HepG2 (cell line): ENCODE data around the gene TPBGL. TPM values are rescaled to one million over a fixed set of nuclear protein-coding genes. Genes with fewer than 3 reads are reported as not detected.

Experiments
- CERS6 ChIP-seq: sonication (generic); formaldehyde crosslinking; IDR thresholded peaks from 2 replicates; pipeline ENCODE4 v1.5.0; 2020; ENCODE audit warnings: missing genetic modification reagents
- KDM1A ChIP-seq: IDR thresholded peaks from 2 replicates; pipeline ENCODE4 v1.6.1; 2016; ENCODE audit warnings: missing compliant biosample characterization
- NR2F1 ChIP-seq, 2 experiments: fragments of 450-650 bp in 1 of 2; formaldehyde crosslinking in 1 of 2; IDR thresholded peaks; 2 replicates each; pipeline versions ENCODE4 v1.5.0 to v1.6.1; 2016 to 2020; ENCODE audit warnings: mild to moderate bottlenecking in 1 of 2, missing compliant biosample characterization in 1 of 2, missing genetic modification reagents in 1 of 2, moderate library complexity in 1 of 2
- TRIM24 ChIP-seq: sonication (generic); formaldehyde crosslinking; IDR thresholded peaks from 2 replicates; pipeline ENCODE4 v1.8.0; 2022; ENCODE audit warnings: mild to moderate bottlenecking, missing genetic modification reagents
- ZHX1 ChIP-seq: sonication (generic); formaldehyde crosslinking; IDR thresholded peaks from 2 replicates; pipeline ENCODE4 v1.8.1; 2022; ENCODE audit warnings: low read depth, mild to moderate bottlenecking, missing genetic modification reagents
- ZNF234 ChIP-seq: sonication (generic); formaldehyde crosslinking; conservative IDR thresholded peaks from 2 replicates; pipeline ENCODE4 v1.5.1; 2020; ENCODE audit warnings: mild to moderate bottlenecking, missing genetic modification reagents
- ZNF256 ChIP-seq: sonication (generic); formaldehyde crosslinking; conservative IDR thresholded peaks from 2 replicates; pipeline ENCODE4 v1.4.0; 2020; ENCODE audit warnings: missing genetic modification reagents
- ZNF775 ChIP-seq: sonication (generic); formaldehyde crosslinking; IDR thresholded peaks from 2 replicates; pipeline ENCODE4 v1.4.0; 2020; ENCODE audit warnings: missing genetic modification reagents, mild to moderate bottlenecking, moderate library complexity, borderline replicate concordance
- ZSCAN5A ChIP-seq: sonication (generic); formaldehyde crosslinking; IDR thresholded peaks from 2 replicates; pipeline ENCODE4 v1.8.0; 2022; ENCODE audit warnings: mild to moderate bottlenecking, missing genetic modification reagents, borderline replicate concordance
- polyA plus RNA-seq, 8 experiments: library from polyadenylated mRNA; depleted of rRNA in 3 of 8; stranded (reverse) in 7 of 8; unstranded in 1 of 8; fragments of >200 nt; fragmentation: Illumina TruSeq in 4 of 8; extraction: Trizol in 4 of 8; gene quantifications; 2 replicates each; pipeline versions ENCODE4 v1.2.1 to v1.2.3, GENCODE V29; 2011 to 2016; ENCODE audit warnings: low read depth in 4 of 8, missing spikeins in 1 of 8, mixed read lengths in 1 of 8; ENCODE audit not compliant: insufficient read depth in 1 of 8
- total RNA-seq, 5 experiments: library from RNA; depleted of rRNA; stranded (reverse); fragments of >200 nt; fragmentation: Illumina TruSeq; extraction: Trizol; gene quantifications; 2 replicates each; pipeline ENCODE4 v1.2.3, GENCODE V29; 2016; ENCODE audit warnings: low read depth in 1 of 5
- TF ChIP-seq, protein P1 (sequence below): sonication (generic); formaldehyde crosslinking; IDR thresholded peaks from 2 replicates; pipeline ENCODE4 v1.4.0; 2020; ENCODE audit warnings: mild to moderate bottlenecking, missing genetic modification reagents
- TF ChIP-seq, protein P2 (sequence below): sonication (generic); formaldehyde crosslinking; IDR thresholded peaks from 2 replicates; pipeline ENCODE4 v1.8.1; 2023; ENCODE audit warnings: missing genetic modification reagents, mild to moderate bottlenecking, borderline replicate concordance
- TF ChIP-seq, protein P3 (sequence below): IDR thresholded peaks from 2 replicates; pipeline ENCODE4 v1.6.1; 2012; ENCODE audit warnings: low read length, improper control_type of control experiment

Gene TPBGL
- total and polyA plus RNA-seq, 2 of the 13 experiments (the other 11 are each of a cell fraction or from before 2014, with no cell fraction given): not detected

DNA sequence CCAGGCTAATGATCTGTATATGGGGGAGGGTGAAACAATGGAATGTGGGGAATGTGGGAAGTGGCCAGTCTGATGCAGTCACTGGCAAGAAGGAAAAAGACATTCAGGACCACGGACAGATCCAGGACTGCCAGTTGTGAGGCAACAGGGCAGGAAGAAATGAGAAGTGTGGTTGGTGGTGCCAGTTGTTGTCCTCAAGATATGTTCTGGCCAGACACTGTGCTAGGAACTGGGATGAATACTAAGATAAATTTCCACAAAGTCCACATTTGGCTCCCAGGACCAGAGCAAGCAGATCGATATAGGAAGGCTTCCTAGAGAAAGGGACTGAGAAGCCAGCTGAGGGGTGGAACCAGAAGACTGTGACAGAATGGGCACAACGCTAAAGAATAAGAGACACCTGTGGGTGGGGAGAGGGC, 6.8 kb upstream of the TPBGL start (continued):
- TF ChIP-seq KDM1A (CRISPR knock-in tag) (no peak), ZNF775 (no peak), CERS6 (CRISPR knock-in tag) (no peak), ZNF256 (peak; percentile 92), ZHX1 (CRISPR knock-in tag) (no peak), NR2F1 (CRISPR knock-in tag; IDR thresholded peaks at IDR 0.05) (no peak), ZSCAN5A (no peak), ZNF234 (no peak), TRIM24 (CRISPR knock-in tag) (no peak)
- TF ChIP-seq, protein P1, sequence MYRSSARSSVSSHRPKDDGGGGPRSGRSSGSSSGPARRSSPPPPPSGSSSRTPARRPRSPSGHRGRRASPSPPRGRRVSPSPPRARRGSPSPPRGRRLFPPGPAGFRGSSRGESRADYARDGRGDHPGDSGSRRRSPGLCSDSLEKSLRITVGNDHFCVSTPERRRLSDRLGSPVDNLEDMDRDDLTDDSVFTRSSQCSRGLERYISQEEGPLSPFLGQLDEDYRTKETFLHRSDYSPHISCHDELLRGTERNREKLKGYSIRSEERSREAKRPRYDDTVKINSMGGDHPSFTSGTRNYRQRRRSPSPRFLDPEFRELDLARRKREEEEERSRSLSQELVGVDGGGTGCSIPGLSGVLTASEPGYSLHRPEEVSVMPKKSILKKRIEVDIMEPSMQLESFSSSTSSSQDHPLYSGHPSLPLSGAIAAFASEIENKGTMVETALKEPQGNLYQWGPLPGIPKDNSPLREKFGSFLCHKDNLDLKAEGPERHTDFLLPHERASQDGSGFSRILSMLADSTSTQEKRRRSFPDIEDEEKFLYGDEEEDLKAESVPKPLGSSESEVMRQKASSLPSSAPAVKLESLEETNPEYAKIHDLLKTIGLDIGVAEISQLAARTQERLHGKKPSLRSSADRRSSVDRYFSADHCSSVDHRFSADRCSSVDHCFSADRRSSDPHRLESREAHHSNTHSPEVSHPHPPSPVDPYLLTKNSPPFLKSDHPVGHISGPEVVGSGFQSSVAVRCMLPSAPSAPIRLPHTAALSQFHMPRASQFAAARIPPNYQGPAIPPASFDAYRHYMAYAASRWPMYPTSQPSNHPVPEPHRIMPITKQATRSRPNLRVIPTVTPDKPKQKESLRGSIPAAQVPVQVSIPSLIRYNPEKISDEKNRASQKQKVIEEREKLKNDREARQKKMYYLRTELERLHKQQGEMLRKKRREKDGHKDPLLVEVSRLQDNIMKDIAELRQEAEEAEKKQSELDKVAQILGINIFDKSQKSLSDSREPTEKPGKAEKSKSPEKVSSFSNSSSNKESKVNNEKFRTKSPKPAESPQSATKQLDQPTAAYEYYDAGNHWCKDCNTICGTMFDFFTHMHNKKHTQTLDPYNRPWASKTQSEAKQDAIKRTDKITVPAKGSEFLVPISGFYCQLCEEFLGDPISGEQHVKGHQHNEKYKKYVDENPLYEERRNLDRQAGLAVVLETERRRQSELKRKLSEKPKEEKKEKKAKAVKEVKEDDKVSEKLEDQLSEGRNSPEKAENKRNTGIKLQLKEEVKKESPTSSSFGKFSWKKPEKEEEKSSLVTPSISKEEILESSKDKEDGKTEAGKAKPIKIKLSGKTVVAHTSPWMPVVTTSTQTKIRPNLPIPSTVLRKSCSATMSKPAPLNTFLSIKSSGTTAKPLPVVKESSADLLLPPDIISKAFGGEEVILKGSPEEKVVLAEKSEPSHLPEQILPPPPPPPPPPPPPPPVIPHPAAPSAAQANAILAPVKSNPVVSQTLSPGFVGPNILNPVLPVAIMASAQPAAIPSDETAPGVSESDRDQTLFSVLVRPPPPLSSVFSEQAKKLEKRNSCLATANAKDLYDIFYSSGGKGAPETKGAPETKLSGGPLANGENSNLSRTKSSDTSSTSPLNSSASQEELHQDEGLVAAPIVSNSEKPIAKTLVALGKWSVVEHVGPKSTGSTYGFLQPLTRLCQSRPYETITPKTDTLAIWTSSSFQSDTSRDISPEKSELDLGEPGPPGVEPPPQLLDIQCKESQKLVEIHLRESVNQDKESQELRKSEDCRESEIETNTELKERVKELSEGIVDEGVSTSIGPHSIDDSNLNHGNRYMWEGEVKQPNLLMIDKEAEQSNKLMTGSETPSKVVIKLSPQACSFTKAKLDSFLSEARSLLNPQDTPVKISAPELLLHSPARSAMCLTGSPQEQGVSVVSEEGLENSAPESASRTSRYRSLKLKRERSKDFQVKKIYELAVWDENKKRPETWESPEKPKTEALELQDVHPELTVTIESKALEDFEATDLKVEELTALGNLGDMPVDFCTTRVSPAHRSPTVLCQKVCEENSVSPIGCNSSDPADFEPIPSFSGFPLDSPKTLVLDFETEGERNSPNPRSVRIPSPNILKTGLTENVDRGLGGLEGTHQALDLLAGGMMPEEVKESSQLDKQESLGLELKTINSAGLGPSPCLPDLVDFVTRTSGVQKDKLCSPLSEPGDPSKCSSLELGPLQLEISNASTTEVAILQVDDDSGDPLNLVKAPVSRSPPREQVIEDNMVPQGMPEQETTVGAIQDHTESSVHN (CRISPR knock-in tag): no peak
- TF ChIP-seq, protein P2, sequence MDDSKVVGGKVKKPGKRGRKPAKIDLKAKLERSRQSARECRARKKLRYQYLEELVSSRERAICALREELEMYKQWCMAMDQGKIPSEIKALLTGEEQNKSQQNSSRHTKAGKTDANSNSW (CRISPR knock-in tag): no peak
- TF ChIP-seq, protein P3, sequence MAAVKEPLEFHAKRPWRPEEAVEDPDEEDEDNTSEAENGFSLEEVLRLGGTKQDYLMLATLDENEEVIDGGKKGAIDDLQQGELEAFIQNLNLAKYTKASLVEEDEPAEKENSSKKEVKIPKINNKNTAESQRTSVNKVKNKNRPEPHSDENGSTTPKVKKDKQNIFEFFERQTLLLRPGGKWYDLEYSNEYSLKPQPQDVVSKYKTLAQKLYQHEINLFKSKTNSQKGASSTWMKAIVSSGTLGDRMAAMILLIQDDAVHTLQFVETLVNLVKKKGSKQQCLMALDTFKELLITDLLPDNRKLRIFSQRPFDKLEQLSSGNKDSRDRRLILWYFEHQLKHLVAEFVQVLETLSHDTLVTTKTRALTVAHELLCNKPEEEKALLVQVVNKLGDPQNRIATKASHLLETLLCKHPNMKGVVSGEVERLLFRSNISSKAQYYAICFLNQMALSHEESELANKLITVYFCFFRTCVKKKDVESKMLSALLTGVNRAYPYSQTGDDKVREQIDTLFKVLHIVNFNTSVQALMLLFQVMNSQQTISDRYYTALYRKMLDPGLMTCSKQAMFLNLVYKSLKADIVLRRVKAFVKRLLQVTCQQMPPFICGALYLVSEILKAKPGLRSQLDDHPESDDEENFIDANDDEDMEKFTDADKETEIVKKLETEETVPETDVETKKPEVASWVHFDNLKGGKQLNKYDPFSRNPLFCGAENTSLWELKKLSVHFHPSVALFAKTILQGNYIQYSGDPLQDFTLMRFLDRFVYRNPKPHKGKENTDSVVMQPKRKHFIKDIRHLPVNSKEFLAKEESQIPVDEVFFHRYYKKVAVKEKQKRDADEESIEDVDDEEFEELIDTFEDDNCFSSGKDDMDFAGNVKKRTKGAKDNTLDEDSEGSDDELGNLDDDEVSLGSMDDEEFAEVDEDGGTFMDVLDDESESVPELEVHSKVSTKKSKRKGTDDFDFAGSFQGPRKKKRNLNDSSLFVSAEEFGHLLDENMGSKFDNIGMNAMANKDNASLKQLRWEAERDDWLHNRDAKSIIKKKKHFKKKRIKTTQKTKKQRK: no peak
